ENCODE results near the gene ATP6V1C2. TPM values are rescaled to one million over a fixed set of nuclear protein-coding genes. Genes with fewer than 3 reads are reported as not detected.

The ATP6V1C2 gene
- total and polyA plus RNA-seq, 2 of the 4 experiments (the other 2 are of a cell fraction): not detected

DNA sequence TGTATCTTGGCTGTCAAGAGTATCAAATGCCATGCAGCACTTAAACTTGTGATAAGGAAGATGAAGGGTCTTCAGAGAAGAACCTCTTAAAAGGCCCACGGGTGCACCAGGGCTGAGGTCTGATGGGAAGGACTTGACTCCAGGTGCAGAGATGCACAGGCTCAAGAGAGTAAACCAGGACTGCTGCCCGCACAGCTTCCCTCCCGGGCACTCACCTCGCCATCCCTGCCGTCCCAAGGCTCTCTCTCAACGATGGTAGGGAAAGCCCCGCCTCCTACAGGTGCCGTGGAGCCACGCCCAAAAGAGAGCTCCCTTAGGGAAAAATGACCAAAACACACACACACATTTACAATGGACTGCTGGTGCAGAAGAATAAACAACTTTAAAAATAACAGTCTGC is 63.3 kb downstream of the ATP6V1C2 start:
- H3K4me1 ChIP-seq (ENCODE audit: control insufficient read depth, insufficient read depth, low read length): peaks cover 2% of the 10 kb centered on the region; the same call in 1 of the 2 replicates

More for the DNA sequence above, 63.3 kb downstream of the ATP6V1C2 start:
- DNase-seq: no peak
- POLR2A ChIA-PET (ENCODE audit: unreplicated experiment): no interaction called here
- in situ Hi-C loops (cut with MboI; ENCODE audit: low sequenced_read_pairs): no loop called here
- Histone ChIP-seq H3K79me1 (ENCODE audit: low read depth in 1 of 2, low read length in 2 of 2) (peaks cover 5 to 26% of the 10 kb centered on the region in 2 experiments), H2AK5ac (ENCODE audit: low read depth, low read length) (no peak overlapping the region), H2BK15ac (ENCODE audit: low read depth, low read length) (no peak overlapping the region), H3K14ac (replicated peaks; ENCODE audit: low read depth, low read length) (no peak overlapping the region), H2AFZ (replicated peaks; ENCODE audit: low read length, poor library complexity) (no peak overlapping the region), H3K18ac (ENCODE audit: low read depth, low read length) (no peak overlapping the region), H3K27ac (ENCODE audit: insufficient read depth, low read length) (no peak overlapping the region), H3K4me2 (ENCODE audit: low read depth, low read length) (no peak overlapping the region), H2BK5ac (ENCODE audit: low read depth, low read length, poor library complexity, severe bottlenecking) (no peak overlapping the region), H3K36me3 (ENCODE audit: control insufficient read depth, insufficient read depth, low read length) (peaks cover 56% of the 10 kb centered on the region), H3K4ac (ENCODE audit: low read depth, low read length) (no peak overlapping the region), H3K4me3 (ENCODE audit: insufficient read depth, low read depth, low read length) (no peak overlapping the region), H2BK120ac (ENCODE audit: low read depth, low read length) (no peak overlapping the region), H3K9me1 (ENCODE audit: insufficient read depth, low read length) (peaks cover 7% of the 10 kb centered on the region), H3K9me3 (ENCODE audit: control insufficient read depth, insufficient read depth, low read length) (no peaks in the 10 kb centered on the region), H3K27me3 (ENCODE audit: control insufficient read depth, insufficient read depth, low read length) (no peaks in the 10 kb centered on the region), H2BK20ac (ENCODE audit: low read depth, low read length) (no peak overlapping the region), H2AK9ac (replicated peaks; ENCODE audit: low read depth, low read length, poor library complexity) (no peak overlapping the region), H3K9ac (ENCODE audit: low read depth, low read length) (no peak overlapping the region), H4K91ac (ENCODE audit: insufficient read depth, low read depth, low read length) (no peak overlapping the region), H4K8ac (ENCODE audit: low read depth in 2 of 2, low read length in 2 of 2) (no peak overlapping the region), H3K56ac (ENCODE audit: extremely low read depth, insufficient read depth, low read length) (no peak overlapping the region), H4K5ac (ENCODE audit: low read depth, low read length) (no peak overlapping the region), H4K20me1 (ENCODE audit: insufficient read depth, low read length) (peaks cover 11% of the 10 kb centered on the region), H3K23ac (ENCODE audit: low read depth, low read length) (no peak overlapping the region)
- CTCF ChIA-PET: no interaction called here
- TF ChIP-seq, protein P1, sequence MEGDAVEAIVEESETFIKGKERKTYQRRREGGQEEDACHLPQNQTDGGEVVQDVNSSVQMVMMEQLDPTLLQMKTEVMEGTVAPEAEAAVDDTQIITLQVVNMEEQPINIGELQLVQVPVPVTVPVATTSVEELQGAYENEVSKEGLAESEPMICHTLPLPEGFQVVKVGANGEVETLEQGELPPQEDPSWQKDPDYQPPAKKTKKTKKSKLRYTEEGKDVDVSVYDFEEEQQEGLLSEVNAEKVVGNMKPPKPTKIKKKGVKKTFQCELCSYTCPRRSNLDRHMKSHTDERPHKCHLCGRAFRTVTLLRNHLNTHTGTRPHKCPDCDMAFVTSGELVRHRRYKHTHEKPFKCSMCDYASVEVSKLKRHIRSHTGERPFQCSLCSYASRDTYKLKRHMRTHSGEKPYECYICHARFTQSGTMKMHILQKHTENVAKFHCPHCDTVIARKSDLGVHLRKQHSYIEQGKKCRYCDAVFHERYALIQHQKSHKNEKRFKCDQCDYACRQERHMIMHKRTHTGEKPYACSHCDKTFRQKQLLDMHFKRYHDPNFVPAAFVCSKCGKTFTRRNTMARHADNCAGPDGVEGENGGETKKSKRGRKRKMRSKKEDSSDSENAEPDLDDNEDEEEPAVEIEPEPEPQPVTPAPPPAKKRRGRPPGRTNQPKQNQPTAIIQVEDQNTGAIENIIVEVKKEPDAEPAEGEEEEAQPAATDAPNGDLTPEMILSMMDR (conservative IDR thresholded peaks at IDR 0.05; ENCODE audit: low read depth, low read length): no peak
- TF ChIP-seq RFX5 (IDR thresholded peaks at IDR 0.05; ENCODE audit: low read depth, low read length) (no peak), MXI1 (IDR thresholded peaks at IDR 0.05; ENCODE audit: borderline replicate concordance, low read depth, low read length) (no peak), RCOR1 (IDR thresholded peaks at IDR 0.05; ENCODE audit: insufficient replicate concordance, low read length) (no peak), MAZ (IDR thresholded peaks at IDR 0.05; ENCODE audit: borderline replicate concordance, low read depth, low read length) (no peak), SMC3 (IDR thresholded peaks at IDR 0.05; ENCODE audit: low read depth, low read length) (no peak), CHD1 (IDR thresholded peaks at IDR 0.05; ENCODE audit: low read depth, low read length) (no peak), CEBPB (IDR thresholded peaks at IDR 0.05; ENCODE audit: low read depth, low read length) (no peak), FOS (IDR thresholded peaks at IDR 0.05; ENCODE audit: low read depth, low read length) (no peak)
- TF ChIP-seq, protein P2, sequence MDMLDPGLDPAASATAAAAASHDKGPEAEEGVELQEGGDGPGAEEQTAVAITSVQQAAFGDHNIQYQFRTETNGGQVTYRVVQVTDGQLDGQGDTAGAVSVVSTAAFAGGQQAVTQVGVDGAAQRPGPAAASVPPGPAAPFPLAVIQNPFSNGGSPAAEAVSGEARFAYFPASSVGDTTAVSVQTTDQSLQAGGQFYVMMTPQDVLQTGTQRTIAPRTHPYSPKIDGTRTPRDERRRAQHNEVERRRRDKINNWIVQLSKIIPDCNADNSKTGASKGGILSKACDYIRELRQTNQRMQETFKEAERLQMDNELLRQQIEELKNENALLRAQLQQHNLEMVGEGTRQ (IDR thresholded peaks at IDR 0.05; ENCODE audit: low read depth, low read length): no peak
- intact Hi-C loops (cut with micrococcal nuclease): no loop called here
- no peak for ATAC-seq (ENCODE audit: low read depth)
- WGBS, 2 experiments (ENCODE audit: extremely low coverage in 2 of 2, insufficient read length in 1 of 2): 73% methylated on average over 4 of the region's 9 CpGs; no CpG with 5 or more reads in 1 of the 2 experiments
- no TSS peak for BruUV-seq (replicated peaks)
- dilution Hi-C loops (cut with HindIII; ENCODE audit: low sequenced_read_pairs, unreplicated experiment): no loop called here
